ENCODE results near the gene ASAH2. TPM values are rescaled to one million over a fixed set of nuclear protein-coding genes. Genes with fewer than 3 reads are reported as not detected.

ASAH2 gene
- total and polyA plus RNA-seq, 2 of the 8 experiments (the other 6 are each of a cell fraction or from before 2014, with no cell fraction given): 1.2 to 3.1 TPM

- no peak overlapping the region for H2BK15ac ChIP-seq (ENCODE audit: low read length)
- no peaks in the 10 kb centered on the region for H4K20me1 ChIP-seq (replicated peaks in 1 of 2; ENCODE audit: control insufficient read depth in 1 of 2, insufficient read depth in 2 of 2, low read length in 2 of 2)
- no peak overlapping the region for H2AFZ ChIP-seq (ENCODE audit: low read length)
- no peak overlapping the region for H3K9ac ChIP-seq (replicated peaks in 1 of 4; ENCODE audit: extremely low read depth in 1 of 4, low read depth in 3 of 4, low read length in 3 of 4)
- no peak overlapping the region for H3K14ac ChIP-seq (ENCODE audit: insufficient read length)
- H3K4me1 ChIP-seq (replicated peaks in 1 of 4; ENCODE audit: control insufficient read depth in 3 of 4, insufficient read depth in 4 of 4, low read length in 3 of 4): no peaks in the 10 kb centered on the region
- H2BK12ac ChIP-seq (ENCODE audit: low read depth, low read length): no peak overlapping the region
- H3K4me2 ChIP-seq (ENCODE audit: insufficient read depth in 1 of 2, low read depth in 2 of 2, low read length in 2 of 2): no peak overlapping the region
- no peak overlapping the region for H3K27ac ChIP-seq (ENCODE audit: low read depth, low read length)
- no peak overlapping the region for H4K8ac ChIP-seq (ENCODE audit: extremely low read depth, insufficient read depth, low read length)
- H2BK5ac ChIP-seq (ENCODE audit: low read depth, low read length): no peak overlapping the region
- FAIRE-seq (no peak), DNase-seq (ENCODE audit: low read depth in 1 of 2, low spot score in 2 of 2) (no peak)
- no peak overlapping the region for H2AK5ac ChIP-seq (ENCODE audit: low read depth, low read length)
- H3K36me3 ChIP-seq (ENCODE audit: control insufficient read depth in 2 of 4, insufficient read depth in 4 of 4, low read length in 3 of 4): no peaks in the 10 kb centered on the region
- no peak overlapping the region for H3K23ac ChIP-seq (ENCODE audit: insufficient read length)
- no peak overlapping the region for H2BK120ac ChIP-seq (replicated peaks; ENCODE audit: low read depth, low read length)
- H4K91ac ChIP-seq (replicated peaks; ENCODE audit: insufficient read length, low read length): no peak overlapping the region
- no peaks in the 10 kb centered on the region for H3K23me2 ChIP-seq (ENCODE audit: low read depth, low read length)
- no peak for TF ChIP-seq RBBP5 (IDR thresholded peaks at IDR 0.05; ENCODE audit: borderline replicate concordance, low read depth, low read length)
- no peak for TF ChIP-seq SP4 (IDR thresholded peaks at IDR 0.05; ENCODE audit: low read length)
- TF ChIP-seq SP2 (IDR thresholded peaks at IDR 0.05; ENCODE audit: low read length): no peak
- TF ChIP-seq SP1 (IDR thresholded peaks at IDR 0.05; ENCODE audit: low read depth, low read length): no peak
- TF ChIP-seq PHF8 (conservative IDR thresholded peaks at IDR 0.05; ENCODE audit: low read depth, low read length): no peak
- TF ChIP-seq KDM5A (IDR thresholded peaks at IDR 0.05; ENCODE audit: low read length): no peak
- no peak for TF ChIP-seq EP300 (IDR thresholded peaks at IDR 0.05; ENCODE audit: borderline replicate concordance in 1 of 2, low read depth in 2 of 2, low read length in 2 of 2)
- no peak for TF ChIP-seq RFX5 (IDR thresholded peaks at IDR 0.05; ENCODE audit: borderline replicate concordance, low read depth, low read length)
- TF ChIP-seq JUN (IDR thresholded peaks at IDR 0.05; ENCODE audit: low read depth, low read length): no peak
- H3K79me1 ChIP-seq (ENCODE audit: low read depth, low read length): no peaks in the 10 kb centered on the region
- ChIA-PET CTCF (ENCODE audit: partially characterized antibody) (interaction anchor here (1.1 to 3.2 kb wide), 6 partner anchors 10 to 41 kb away, joined by 3 to 29 read pairs (median 6); no protein-coding TSS in a partner anchor), POLR2A (ENCODE audit: partially characterized antibody) (no interaction called here)
- no peaks in the 10 kb centered on the region for H3K9me3 ChIP-seq (ENCODE audit: insufficient read depth in 2 of 2, low read depth in 1 of 2, low read length in 1 of 2)
- no peaks in the 10 kb centered on the region for H3K79me2 ChIP-seq (ENCODE audit: control insufficient read depth in 1 of 2, insufficient read depth in 2 of 2, low read length in 2 of 2)
- WGBS, 2 experiments (ENCODE audit: extremely low coverage in 1 of 2, insufficient coverage in 1 of 2, insufficient read length in 1 of 2, insufficient replicate concordance in 2 of 2, low coverage in 1 of 2, low lambda C conversion rate in 2 of 2, missing lambda C conversion rate in 1 of 2): 81% methylated on average over 4 of the region's 4 CpGs; no CpG with 5 or more reads in 1 of the 2 experiments
- H3K56ac ChIP-seq (replicated peaks; ENCODE audit: insufficient read length, low read depth, low read length): no peak overlapping the region
- H3K18ac ChIP-seq (ENCODE audit: extremely low read depth, low read length): no peak overlapping the region
- H4K5ac ChIP-seq (ENCODE audit: insufficient read length, low read depth, low read length): no peak overlapping the region
- H3K27me3 ChIP-seq (replicated peaks in 1 of 4; ENCODE audit: control insufficient read depth in 3 of 4, extremely low read depth in 1 of 4, insufficient read depth in 3 of 4, low read length in 3 of 4): no peaks in the 10 kb centered on the region
- no peak overlapping the region for H2BK20ac ChIP-seq (ENCODE audit: low read length)
- H3K4ac ChIP-seq (replicated peaks; ENCODE audit: insufficient read length, low read depth, low read length): no peak overlapping the region
- H3K4me3 ChIP-seq (ENCODE audit: extremely low read depth in 1 of 4, insufficient read depth in 2 of 4, low read depth in 3 of 4, low read length in 4 of 4): no peak overlapping the region
Measured at GRCh38 chr10:50234486-50234885, 16.8 kb downstream of the ASAH2 start.
